ENCODE results near the gene TAS1R3. TPM values are rescaled to one million over a fixed set of nuclear protein-coding genes. Genes with fewer than 3 reads are reported as not detected.

The TAS1R3 gene
- polyA plus RNA-seq, 1 donor from 2014 or later: 1.0 TPM

DNA sequence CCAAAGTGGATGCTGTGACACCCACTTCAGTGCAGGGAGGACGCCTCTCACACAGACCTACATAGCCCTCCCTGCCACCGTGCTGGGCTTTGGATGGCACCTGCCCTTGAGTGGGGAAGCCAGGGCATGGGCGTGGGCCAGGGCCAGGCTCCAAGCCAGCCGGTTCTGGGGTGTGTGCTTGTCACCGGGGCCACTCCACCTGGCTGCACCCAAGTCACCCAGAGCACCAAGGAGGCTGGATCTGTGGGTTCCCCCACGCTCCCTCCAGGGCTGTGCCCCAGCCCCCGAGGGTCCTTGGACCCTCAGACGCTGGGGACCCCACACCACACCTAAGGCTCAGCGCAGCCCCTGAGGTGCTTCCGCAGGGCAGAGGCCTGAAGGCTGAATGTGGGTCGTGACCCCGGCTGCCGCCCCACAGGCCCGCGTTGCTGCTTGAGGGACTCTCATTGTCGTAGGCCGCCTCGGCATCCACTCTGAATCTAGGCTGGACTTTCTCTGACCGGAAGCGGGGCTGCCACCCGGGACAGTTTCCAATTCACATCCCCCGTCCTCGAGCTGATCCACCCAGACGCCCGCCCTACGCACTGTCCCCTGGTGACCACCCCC, 25.8 kb downstream of the TAS1R3 start:
- TF ChIP-seq, protein P1, sequence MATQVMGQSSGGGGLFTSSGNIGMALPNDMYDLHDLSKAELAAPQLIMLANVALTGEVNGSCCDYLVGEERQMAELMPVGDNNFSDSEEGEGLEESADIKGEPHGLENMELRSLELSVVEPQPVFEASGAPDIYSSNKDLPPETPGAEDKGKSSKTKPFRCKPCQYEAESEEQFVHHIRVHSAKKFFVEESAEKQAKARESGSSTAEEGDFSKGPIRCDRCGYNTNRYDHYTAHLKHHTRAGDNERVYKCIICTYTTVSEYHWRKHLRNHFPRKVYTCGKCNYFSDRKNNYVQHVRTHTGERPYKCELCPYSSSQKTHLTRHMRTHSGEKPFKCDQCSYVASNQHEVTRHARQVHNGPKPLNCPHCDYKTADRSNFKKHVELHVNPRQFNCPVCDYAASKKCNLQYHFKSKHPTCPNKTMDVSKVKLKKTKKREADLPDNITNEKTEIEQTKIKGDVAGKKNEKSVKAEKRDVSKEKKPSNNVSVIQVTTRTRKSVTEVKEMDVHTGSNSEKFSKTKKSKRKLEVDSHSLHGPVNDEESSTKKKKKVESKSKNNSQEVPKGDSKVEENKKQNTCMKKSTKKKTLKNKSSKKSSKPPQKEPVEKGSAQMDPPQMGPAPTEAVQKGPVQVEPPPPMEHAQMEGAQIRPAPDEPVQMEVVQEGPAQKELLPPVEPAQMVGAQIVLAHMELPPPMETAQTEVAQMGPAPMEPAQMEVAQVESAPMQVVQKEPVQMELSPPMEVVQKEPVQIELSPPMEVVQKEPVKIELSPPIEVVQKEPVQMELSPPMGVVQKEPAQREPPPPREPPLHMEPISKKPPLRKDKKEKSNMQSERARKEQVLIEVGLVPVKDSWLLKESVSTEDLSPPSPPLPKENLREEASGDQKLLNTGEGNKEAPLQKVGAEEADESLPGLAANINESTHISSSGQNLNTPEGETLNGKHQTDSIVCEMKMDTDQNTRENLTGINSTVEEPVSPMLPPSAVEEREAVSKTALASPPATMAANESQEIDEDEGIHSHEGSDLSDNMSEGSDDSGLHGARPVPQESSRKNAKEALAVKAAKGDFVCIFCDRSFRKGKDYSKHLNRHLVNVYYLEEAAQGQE (IDR thresholded peaks at IDR 0.05; ENCODE audit: borderline replicate concordance): no peak
- no peak for TF ChIP-seq EZH2 (IDR thresholded peaks at IDR 0.05; ENCODE audit: borderline replicate concordance, insufficient read depth, low read length, poor library complexity, severe bottlenecking)
- Histone ChIP-seq H2AFZ (ENCODE audit: low read depth, low read length) (no peak overlapping the region), H4K20me1 (ENCODE audit: insufficient read depth) (no peaks in the 10 kb centered on the region), H3K4me3 (ENCODE audit: low read length) (no peak overlapping the region), H3K79me2 (replicated peaks; ENCODE audit: insufficient read depth, low read length) (no peaks in the 10 kb centered on the region), H3K9me2 (ENCODE audit: insufficient read depth, low read length) (no peaks in the 10 kb centered on the region), H3K9me3 (ENCODE audit: low read length) (no peaks in the 10 kb centered on the region), H3K27ac (ENCODE audit: low read length) (no peak overlapping the region), H3K27me3 (ENCODE audit: insufficient read depth, low read depth, low read length) (peaks cover 26% of the 10 kb centered on the region), H3K9ac (ENCODE audit: low read length) (no peak overlapping the region), H3K36me3 (ENCODE audit: insufficient read depth, low read length) (no peaks in the 10 kb centered on the region), H3K4me2 (ENCODE audit: low read length) (no peak overlapping the region), H3F3A (ENCODE audit: insufficient read depth, low read length, poor library complexity, severe bottlenecking) (no peaks in the 10 kb centered on the region)

DNA sequence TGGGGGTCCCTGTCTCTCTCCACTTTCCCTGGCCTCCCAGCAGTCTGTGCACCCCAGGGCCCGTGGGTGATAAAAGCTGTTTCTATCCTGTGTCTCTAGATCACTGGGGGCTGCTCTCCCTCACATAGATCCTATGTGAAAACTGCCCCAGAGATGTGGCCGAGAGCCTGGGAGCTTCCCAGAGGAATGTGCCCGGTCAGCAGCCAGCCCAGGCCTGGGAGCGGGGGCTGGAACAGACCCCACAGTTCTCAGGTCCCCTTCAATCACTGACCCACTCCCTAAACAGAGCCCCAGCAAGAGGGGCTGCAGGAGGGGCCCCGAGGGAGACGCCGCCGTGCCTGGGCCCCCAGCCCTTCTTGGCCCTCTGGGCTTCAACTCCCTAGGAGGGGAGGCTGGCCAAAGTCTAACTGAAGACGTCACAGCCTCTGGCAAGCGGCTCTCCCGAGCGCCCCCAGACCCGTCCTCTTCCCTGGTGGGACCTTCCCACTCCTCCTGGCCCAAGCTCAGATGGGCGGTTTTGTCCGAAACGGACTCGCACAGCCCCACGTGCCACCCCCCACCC, 26.9 kb downstream of the TAS1R3 start:
- no peaks in the 10 kb centered on the region for H3K36me3 ChIP-seq (ENCODE audit: insufficient read depth, low read length)
- no peak overlapping the region for H3K4me3 ChIP-seq (ENCODE audit: low read length)
- no peaks in the 10 kb centered on the region for H4K20me1 ChIP-seq (ENCODE audit: insufficient read depth)
- H3K9ac ChIP-seq (ENCODE audit: low read length): no peak overlapping the region
- H3F3A ChIP-seq (ENCODE audit: insufficient read depth, low read length, poor library complexity, severe bottlenecking): no peaks in the 10 kb centered on the region
- H3K4me2 ChIP-seq (ENCODE audit: low read length): no peak overlapping the region
- H3K9me3 ChIP-seq (ENCODE audit: low read length): no peaks in the 10 kb centered on the region
- H2AFZ ChIP-seq (ENCODE audit: low read depth, low read length): no peak overlapping the region
- no peaks in the 10 kb centered on the region for H3K9me2 ChIP-seq (ENCODE audit: insufficient read depth, low read length)
- H3K27ac ChIP-seq (ENCODE audit: low read length): no peak overlapping the region
- TF ChIP-seq POLR2AphosphoS5 (IDR thresholded peaks at IDR 0.05) (no peak), EP300 (conservative IDR thresholded peaks at IDR 0.05; ENCODE audit: poor library complexity, severe bottlenecking) (no peak), SMC3 (conservative IDR thresholded peaks at IDR 0.05; ENCODE audit: poor library complexity) (no peak), RAD21 (conservative IDR thresholded peaks at IDR 0.05) (no peak), TAF1 (IDR thresholded peaks at IDR 0.05; ENCODE audit: low read depth) (no peak), EZH2 (IDR thresholded peaks at IDR 0.05; ENCODE audit: borderline replicate concordance, insufficient read depth, low read length, poor library complexity, severe bottlenecking) (no peak), MXI1 (conservative IDR thresholded peaks at IDR 0.05; ENCODE audit: poor library complexity, severe bottlenecking) (no peak)
- TF ChIP-seq, protein P2, sequence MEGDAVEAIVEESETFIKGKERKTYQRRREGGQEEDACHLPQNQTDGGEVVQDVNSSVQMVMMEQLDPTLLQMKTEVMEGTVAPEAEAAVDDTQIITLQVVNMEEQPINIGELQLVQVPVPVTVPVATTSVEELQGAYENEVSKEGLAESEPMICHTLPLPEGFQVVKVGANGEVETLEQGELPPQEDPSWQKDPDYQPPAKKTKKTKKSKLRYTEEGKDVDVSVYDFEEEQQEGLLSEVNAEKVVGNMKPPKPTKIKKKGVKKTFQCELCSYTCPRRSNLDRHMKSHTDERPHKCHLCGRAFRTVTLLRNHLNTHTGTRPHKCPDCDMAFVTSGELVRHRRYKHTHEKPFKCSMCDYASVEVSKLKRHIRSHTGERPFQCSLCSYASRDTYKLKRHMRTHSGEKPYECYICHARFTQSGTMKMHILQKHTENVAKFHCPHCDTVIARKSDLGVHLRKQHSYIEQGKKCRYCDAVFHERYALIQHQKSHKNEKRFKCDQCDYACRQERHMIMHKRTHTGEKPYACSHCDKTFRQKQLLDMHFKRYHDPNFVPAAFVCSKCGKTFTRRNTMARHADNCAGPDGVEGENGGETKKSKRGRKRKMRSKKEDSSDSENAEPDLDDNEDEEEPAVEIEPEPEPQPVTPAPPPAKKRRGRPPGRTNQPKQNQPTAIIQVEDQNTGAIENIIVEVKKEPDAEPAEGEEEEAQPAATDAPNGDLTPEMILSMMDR (IDR thresholded peaks at IDR 0.05; ENCODE audit: poor library complexity, severe bottlenecking): no peak
- TF ChIP-seq, protein P1 (IDR thresholded peaks at IDR 0.05; ENCODE audit: borderline replicate concordance): no peak
- no peaks in the 10 kb centered on the region for H3K79me2 ChIP-seq (replicated peaks; ENCODE audit: insufficient read depth, low read length)
- peaks cover 24% of the 10 kb centered on the region for H3K27me3 ChIP-seq (ENCODE audit: insufficient read depth, low read depth, low read length)

Data from neural cell (in vitro differentiated cells).